ENCODE results near the gene TTC23. TPM values are rescaled to one million over a fixed set of nuclear protein-coding genes. Genes with fewer than 3 reads are reported as not detected.

The TTC23 gene
- total RNA-seq, 2 experiments from 2014 or later, result 2.8 to 7.6 TPM

- intact Hi-C loops (cut with micrococcal nuclease; ENCODE audit: unreplicated experiment), result no loop called here
- Histone ChIP-seq H3K9me3 (ENCODE audit: low read length) (no peaks in the 10 kb centered on the region), H3K4me1 (ENCODE audit: insufficient read depth, low read length, poor library complexity, severe bottlenecking) (no peaks in the 10 kb centered on the region), H4K20me1 (ENCODE audit: insufficient read depth, low read length) (no peaks in the 10 kb centered on the region), H3K4me2 (ENCODE audit: low read length) (no peak overlapping the region), H3K27ac (ENCODE audit: low read depth, low read length, poor library complexity, severe bottlenecking) (no peak overlapping the region), H2AFZ (ENCODE audit: low read length) (no peak overlapping the region), H3K79me2 (ENCODE audit: insufficient read depth, low read depth, low read length) (no peaks in the 10 kb centered on the region), H3K9me2 (ENCODE audit: insufficient read depth, low read length) (no peaks in the 10 kb centered on the region), H3K36me3 (ENCODE audit: insufficient read depth, low read length) (no peaks in the 10 kb centered on the region), H3K4me3 (ENCODE audit: low read depth, low read length, poor library complexity, severe bottlenecking) (no peak overlapping the region)
- ChIA-PET POLR2A (interaction anchor here (1.1 kb wide), 1 partner anchor 12 kb away, joined by 4 read pairs; no protein-coding TSS in a partner anchor), CTCF (ENCODE audit: unreplicated experiment) (no interaction called here)
- no TSS peak for BruUV-seq (replicated peaks)
- DNase-seq (ENCODE audit: low spot score), result no peak
- TF ChIP-seq EZH2phosphoT487 (IDR thresholded peaks at IDR 0.05; ENCODE audit: borderline replicate concordance, low read depth, low read length) (no peak), CTCF (conservative IDR thresholded peaks at IDR 0.05; ENCODE audit: low read length) (no peak)
These were observed 116.6 kb downstream of the TTC23 start for GRCh38 chr15:99132634-99133287.

GRCh38 chr15:99132122-99132521 is 117.3 kb downstream of the TTC23 start:
- CTCF ChIA-PET (ENCODE audit: unreplicated experiment), result no interaction called here
- no peak overlapping the region for H3K4me3 ChIP-seq (ENCODE audit: low read depth, low read length, poor library complexity, severe bottlenecking)
- H3K27ac ChIP-seq (ENCODE audit: low read depth, low read length, poor library complexity, severe bottlenecking), result no peak overlapping the region
- H2AFZ ChIP-seq (ENCODE audit: low read length), result no peak overlapping the region
- no peak overlapping the region for H3K4me2 ChIP-seq (ENCODE audit: low read length)
- BruUV-seq (replicated peaks), result no TSS peak
- H3K4me1 ChIP-seq (ENCODE audit: insufficient read depth, low read length, poor library complexity, severe bottlenecking), result no peaks in the 10 kb centered on the region
- no peaks in the 10 kb centered on the region for H3K9me2 ChIP-seq (ENCODE audit: insufficient read depth, low read length)
- no peak for DNase-seq (ENCODE audit: low spot score)
- H3K36me3 ChIP-seq (ENCODE audit: insufficient read depth, low read length), result no peaks in the 10 kb centered on the region
- TF ChIP-seq EZH2phosphoT487 (IDR thresholded peaks at IDR 0.05; ENCODE audit: borderline replicate concordance, low read depth, low read length), result no peak
- no peaks in the 10 kb centered on the region for H4K20me1 ChIP-seq (ENCODE audit: insufficient read depth, low read length)
- POLR2A ChIA-PET, result interaction anchor here (1.1 kb wide), 1 partner anchor 12 kb away, joined by 4 read pairs; no protein-coding TSS in a partner anchor
- no peaks in the 10 kb centered on the region for H3K9me3 ChIP-seq (ENCODE audit: low read length)
- intact Hi-C loops (cut with micrococcal nuclease; ENCODE audit: unreplicated experiment), result no loop called here
- H3K79me2 ChIP-seq (ENCODE audit: insufficient read depth, low read depth, low read length), result no peaks in the 10 kb centered on the region

GRCh38 chr15:99131441-99132023 is 117.8 kb downstream of the TTC23 start:
- H3K36me3 ChIP-seq (ENCODE audit: insufficient read depth, low read length), result no peaks in the 10 kb centered on the region
- no peaks in the 10 kb centered on the region for H3K79me2 ChIP-seq (ENCODE audit: insufficient read depth, low read depth, low read length)
- POLR2A ChIA-PET, result interaction anchor here (1.1 kb wide), 1 partner anchor 13 kb away, joined by 4 read pairs; no protein-coding TSS in a partner anchor
- H3K4me1 ChIP-seq (ENCODE audit: insufficient read depth, low read length, poor library complexity, severe bottlenecking), result no peaks in the 10 kb centered on the region
- intact Hi-C loops (cut with micrococcal nuclease; ENCODE audit: unreplicated experiment), result no loop called here
- CTCF ChIA-PET (ENCODE audit: unreplicated experiment), result no interaction called here
- H3K9me3 ChIP-seq (ENCODE audit: low read length), result no peaks in the 10 kb centered on the region
- DNase-seq (ENCODE audit: low spot score), result no peak
- no peak overlapping the region for H2AFZ ChIP-seq (ENCODE audit: low read length)
- H4K20me1 ChIP-seq (ENCODE audit: insufficient read depth, low read length), result no peaks in the 10 kb centered on the region
- no peak overlapping the region for H3K27ac ChIP-seq (ENCODE audit: low read depth, low read length, poor library complexity, severe bottlenecking)
- no TSS peak for BruUV-seq (replicated peaks)
- H3K4me2 ChIP-seq (ENCODE audit: low read length), result no peak overlapping the region
- TF ChIP-seq EZH2phosphoT487 (IDR thresholded peaks at IDR 0.05; ENCODE audit: borderline replicate concordance, low read depth, low read length), result no peak
- no peak for TF ChIP-seq CTCF (conservative IDR thresholded peaks at IDR 0.05; ENCODE audit: low read length)
- H3K9me2 ChIP-seq (ENCODE audit: insufficient read depth, low read length), result no peaks in the 10 kb centered on the region
- no peak overlapping the region for H3K4me3 ChIP-seq (ENCODE audit: low read depth, low read length, poor library complexity, severe bottlenecking)
